Choroid plexus epithelial cell (primary cell): ENCODE data around the gene ABCF2.

Experiments used
- DNase-seq: peaks from one replicate; pipeline ENCODE4 v3.0.0-alpha.2; 2010; ENCODE audit warnings: low read depth
- H3K4me3 ChIP-seq: 2 replicates; pipeline ENCODE4 v1.5.1; 2011; ENCODE audit warnings: low read depth, mild to moderate bottlenecking, control low read depth, low read length, moderate library complexity
- CTCF ChIP-seq: conservative IDR thresholded peaks from 2 replicates; pipeline ENCODE4 v1.5.1; 2011; ENCODE audit warnings: low read depth, mild to moderate bottlenecking, control low read depth, inconsistent platforms, low read length, moderate library complexity

Gene ABCF2

DNA sequence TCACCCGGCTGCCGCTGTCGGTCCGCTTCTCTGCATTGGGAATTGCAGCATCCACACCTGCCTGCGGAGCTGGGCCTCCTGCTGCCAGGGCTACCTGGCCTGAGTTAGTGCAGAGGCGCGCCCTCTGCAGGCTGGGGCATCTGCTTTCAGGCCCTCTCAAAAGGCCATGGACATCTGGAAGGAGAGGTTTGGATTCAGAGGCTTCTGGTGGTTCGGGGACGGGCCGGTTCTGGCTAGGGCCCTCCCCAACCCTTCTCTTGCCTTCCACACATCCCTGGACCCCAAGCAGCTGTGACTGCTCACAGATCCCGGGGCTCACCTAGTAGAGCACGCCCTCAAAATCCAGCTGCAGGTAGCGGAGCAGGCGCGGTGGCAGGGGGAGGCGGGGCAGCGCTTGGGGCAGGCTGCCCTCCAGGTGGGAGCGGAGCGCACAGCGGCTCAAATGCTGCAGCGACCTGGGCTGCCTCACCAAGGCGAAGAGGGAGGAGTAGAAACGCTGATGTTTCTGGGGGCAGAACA, 51.2 kb downstream of the ABCF2 start:
- H3K4me3 ChIP-seq: no peak overlapping the region
- TF ChIP-seq CTCF: no peak
- DNase-seq: no peak

DNA sequence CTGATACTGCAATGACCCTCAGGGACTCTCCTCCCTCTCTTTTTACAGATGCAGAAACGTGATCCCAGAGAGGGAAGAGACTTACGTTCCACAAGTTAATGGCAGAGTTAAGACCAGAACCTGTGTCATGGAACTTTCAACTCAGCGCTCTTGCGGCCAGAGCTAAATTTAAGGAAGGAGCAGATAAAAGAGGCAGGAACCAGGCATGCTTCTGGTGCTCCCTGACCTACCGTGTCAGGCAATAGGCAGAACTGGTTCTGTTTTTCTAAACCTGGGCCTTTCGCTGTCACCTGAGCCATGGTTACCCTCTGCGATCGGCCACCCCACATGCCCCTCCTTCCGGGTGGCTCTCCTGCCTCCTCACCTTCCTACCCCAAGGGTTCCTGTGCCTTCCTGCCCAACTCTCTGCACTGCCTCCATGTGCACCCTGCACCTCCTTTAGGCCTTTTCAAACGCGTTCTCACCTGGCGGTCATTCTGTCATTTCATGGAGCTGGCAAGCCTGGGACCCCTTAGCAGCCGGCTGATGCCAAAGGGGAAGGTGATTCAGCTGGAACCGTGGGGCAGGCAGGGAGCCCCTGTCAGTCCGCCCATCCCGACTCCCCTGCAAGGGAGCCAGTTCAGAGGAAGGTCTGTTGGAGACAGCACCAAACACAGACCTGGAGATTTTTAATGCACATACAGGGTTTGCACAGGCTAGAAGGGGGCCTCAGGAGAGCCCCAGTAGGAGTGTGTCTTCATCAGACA, 51.8 kb downstream of the ABCF2 start:
- no peak overlapping the region for H3K4me3 ChIP-seq
- no peak for DNase-seq
- TF ChIP-seq CTCF: no peak

DNA sequence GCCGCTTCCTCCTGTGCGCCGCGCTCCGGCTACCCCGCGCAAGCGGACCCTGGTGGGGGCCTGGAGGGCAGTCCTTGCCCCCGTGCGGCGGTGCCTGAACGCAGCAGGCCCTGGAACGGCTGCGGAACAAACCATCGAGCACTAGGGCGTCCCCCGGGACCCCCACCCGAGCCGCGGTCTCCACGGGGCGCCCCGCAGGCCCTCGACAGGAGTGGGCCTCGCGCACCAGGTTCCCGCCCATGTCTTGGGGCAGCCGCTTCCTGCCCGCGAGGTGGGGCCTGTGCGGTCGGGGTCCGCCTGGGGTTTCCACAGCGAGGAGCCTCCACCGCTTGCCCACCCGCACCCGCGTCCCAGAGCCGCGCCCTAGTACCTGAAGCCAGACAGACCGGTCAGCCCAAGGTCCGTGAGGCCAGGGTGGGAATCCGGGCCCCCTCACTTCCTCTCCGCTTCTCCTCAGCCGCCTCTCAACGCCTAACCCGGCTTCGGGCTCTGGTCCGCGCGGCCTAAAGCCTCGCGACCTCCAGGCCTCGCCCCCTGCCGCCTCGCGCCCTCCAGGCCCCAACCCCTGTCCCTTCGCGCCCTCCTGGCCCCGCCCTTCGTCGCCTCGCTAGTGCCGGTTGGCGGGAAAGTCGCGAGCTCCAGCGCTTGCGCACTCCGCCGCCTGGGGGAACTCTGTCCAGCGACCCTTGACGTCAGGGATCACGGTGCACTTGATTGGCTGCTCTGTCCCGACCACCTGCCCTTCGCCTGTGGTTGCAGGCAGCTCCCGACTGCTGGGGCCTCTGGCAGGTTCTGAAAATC, 52.6 kb downstream of the ABCF2 start:
- TF ChIP-seq CTCF: no peak

GRCh38 chr7:151173386-151174245, 53.4 kb downstream of the ABCF2 start:
- no peak for DNase-seq
- H3K4me3 ChIP-seq: no peak overlapping the region
- TF ChIP-seq CTCF: no peak

More for the DNA sequence above, 52.6 kb downstream of the ABCF2 start:
- peak; percentile 57 for DNase-seq
- H3K4me3 ChIP-seq: no peak overlapping the region

DNA sequence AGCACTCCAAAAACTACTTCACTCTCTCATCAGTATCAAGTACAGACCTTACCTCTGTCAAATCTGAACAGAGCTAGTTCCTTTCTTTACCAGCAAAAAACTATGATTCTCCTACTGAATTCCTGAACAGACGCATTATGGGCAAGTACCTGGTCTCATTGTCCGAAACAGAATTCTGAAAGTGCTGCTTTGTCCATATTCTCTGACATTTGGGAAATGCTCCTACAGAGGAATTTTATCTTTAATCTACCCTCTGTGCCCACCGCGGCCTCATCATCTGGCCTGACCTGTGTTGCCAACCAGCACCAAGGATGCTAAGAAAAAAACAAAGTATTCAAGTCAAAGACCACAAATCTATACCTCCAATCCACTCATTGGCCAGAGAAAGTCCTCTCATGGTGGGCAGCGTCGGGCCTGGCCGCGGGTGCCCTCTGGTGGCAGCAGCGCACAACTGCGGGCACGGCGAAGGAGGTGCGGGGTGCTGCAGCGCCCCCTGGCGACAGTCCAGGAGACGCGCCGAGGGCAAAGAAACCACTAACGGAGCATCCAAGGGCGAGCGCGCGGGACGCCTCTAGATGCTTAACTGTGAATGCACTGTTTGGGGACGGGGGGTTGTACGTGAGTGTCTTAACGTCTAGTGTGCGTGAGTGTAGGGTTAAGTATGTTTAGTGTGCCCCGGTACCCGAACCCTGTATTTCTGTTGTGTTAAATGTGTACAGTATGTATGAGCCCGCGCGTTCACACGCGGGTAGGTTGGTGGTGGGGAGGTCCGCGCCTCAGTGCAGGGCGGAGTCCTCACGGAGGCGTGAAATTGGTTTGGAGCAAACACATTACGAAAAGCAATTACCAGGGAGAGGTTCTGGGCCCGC, 54.5 kb downstream of the ABCF2 start:
- DNase-seq: peak; percentile 73
- H3K4me3 ChIP-seq: no peak overlapping the region
- TF ChIP-seq CTCF: peak; percentile 99

DNA sequence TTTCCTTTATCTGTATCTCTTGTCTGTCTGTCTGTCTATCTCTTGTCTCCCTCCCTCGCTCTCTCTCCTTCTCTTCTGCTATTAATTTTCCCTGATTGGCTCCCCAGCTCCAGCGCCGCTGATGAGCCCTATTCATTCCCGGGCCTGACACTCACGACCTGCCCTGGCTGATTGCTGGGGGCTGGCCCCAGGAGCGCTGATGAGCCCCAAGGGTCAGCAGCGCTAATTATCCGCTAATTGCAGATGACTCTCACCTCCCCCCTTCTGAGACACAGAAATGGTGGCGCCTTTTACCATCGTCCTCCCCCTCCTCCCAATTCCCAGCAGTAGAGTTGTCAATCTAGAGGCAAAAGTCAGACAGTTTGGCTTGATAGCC, 58.2 kb downstream of the ABCF2 start:
- no peak overlapping the region for H3K4me3 ChIP-seq
- no peak for DNase-seq
- TF ChIP-seq CTCF: no peak
